GM12891 (cell line): Measurements from ENCODE around the gene DAAM1.

Experiments used
- PAX5 ChIP-seq: IDR thresholded peaks from 2 replicates; pipeline ENCODE4 v1.6.1; 2011; ENCODE audit warnings: low read length, moderate library complexity, mild to moderate bottlenecking; ENCODE audit not compliant: insufficient read depth, severe bottlenecking
- POLR2A ChIP-seq: IDR thresholded peaks from 2 replicates; pipeline ENCODE4 v1.6.1; 2011; ENCODE audit warnings: low read depth, low read length, control low read depth
- POLR2AphosphoS5 ChIP-seq: IDR thresholded peaks from 2 replicates; pipeline ENCODE4 v1.6.1; 2011; ENCODE audit warnings: low read depth, low read length, control low read depth
- POU2F2 ChIP-seq: IDR thresholded peaks from 2 replicates; pipeline ENCODE4 v1.6.1; 2011; ENCODE audit warnings: low read depth, mild to moderate bottlenecking, control low read depth, low read length, moderate library complexity
- SPI1 ChIP-seq: IDR thresholded peaks from 2 replicates; pipeline ENCODE4 v1.6.1; 2011; ENCODE audit warnings: low read depth, low read length, control low read depth
- TAF1 ChIP-seq: IDR thresholded peaks from 2 replicates; pipeline ENCODE4 v1.6.1; 2011; ENCODE audit warnings: low read depth, low read length, control low read depth

DNA sequence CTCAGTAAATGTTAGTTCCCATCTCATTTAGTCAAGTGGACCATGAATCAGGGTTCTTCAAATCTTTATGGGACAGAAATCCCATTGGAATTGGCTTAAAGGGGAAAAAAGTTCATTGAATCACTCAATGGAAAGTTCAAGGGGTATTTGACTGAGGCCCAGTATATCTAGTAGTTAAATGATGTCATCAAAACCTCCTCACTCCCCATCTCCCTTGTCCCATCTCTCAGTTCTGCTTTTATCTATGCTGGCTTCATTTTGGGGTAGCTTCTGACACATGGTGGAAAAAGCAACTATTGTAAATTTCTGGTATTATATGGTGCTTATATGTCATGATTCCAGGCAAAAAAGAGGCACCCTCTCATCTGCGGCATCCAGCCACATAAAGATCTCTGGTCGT lies 51.9 kb downstream of the DAAM1 start:
- no peak for TF ChIP-seq POLR2A
- TF ChIP-seq POLR2AphosphoS5: no peak
- no peak for TF ChIP-seq TAF1
- no peak for TF ChIP-seq POU2F2
- TF ChIP-seq SPI1: peak; percentile 97
- TF ChIP-seq PAX5: no peak
